K562 (cell line): Measurements from ENCODE around the gene PDLIM7. TPM values are rescaled to one million over a fixed set of nuclear protein-coding genes. Genes with fewer than 3 reads are reported as not detected.

Experiments
- ATAC-seq: fragments of 200-7000 bp; cut with Tn5 transposase; 3 replicates; pipeline ENCODE4 v1.9.1; 2020; ENCODE audit warnings: moderate library complexity
- BruUV-seq: library from RNA; stranded (reverse); fragments of 400-500 nt; replicated peaks from 2 replicates; lab custom pipeline; 2021; lab: Mats Ljungman, UMichigan
- CTCF ChIA-PET: fragments of 300-600 bp; formaldehyde crosslinking; extraction: SDS; loops from one replicate; lab custom pipeline; 2021; ENCODE audit warnings: low intra/inter-chr PET ratio; lab: Yijun Ruan, JAX
- POLR2A ChIA-PET: fragments of 300-600, 350-650 bp; sonication (Branson Sonifier 250); formaldehyde crosslinking; extraction: SDS; loops from one replicate; lab custom pipeline; 2021; ENCODE audit warnings: antibody characterized with exemption, inconsistent platforms; lab: Yijun Ruan, JAX
- DNase-seq, 4 experiments: peaks; one replicate each; pipeline versions ENCODE4 v3.0.0 to v3.0.0-alpha.2; 2011 to 2018; ENCODE audit warnings: low spot score in 3 of 4, mixed read lengths in 3 of 4; ENCODE audit errors: extremely low read depth in 1 of 4
- FAIRE-seq: peaks from 2 replicates; lab custom pipeline; 2011; peaks lifted over from hg19 to GRCh38; lab: Jason Lieb, UNC
- H2AFZ ChIP-seq: 2 replicates; pipeline ENCODE4 v1.6.0; 2011; ENCODE audit warnings: low read depth, low read length, control low read depth, inconsistent platforms
- H3K27ac ChIP-seq: fragments of 200-600 bp; 3 replicates; pipeline ENCODE4 v1.8.0; 2011; ENCODE audit warnings: low read depth, mild to moderate bottlenecking, control low read depth, inconsistent platforms, low read length, moderate library complexity, mixed read lengths; ENCODE audit errors: extremely low read depth
- H3K27me3 ChIP-seq, 2 experiments: fragments of 300-600 bp in 1 of 2; 2 replicates in 1 of 2; 3 replicates in 1 of 2; pipeline versions ENCODE4 v1.6.0 to v1.8.0; 2011; ENCODE audit warnings: inconsistent platforms in 2 of 2, low read length in 2 of 2, mild to moderate bottlenecking in 1 of 2, mixed read lengths in 1 of 2, moderate library complexity in 1 of 2; ENCODE audit not compliant: control insufficient read depth in 2 of 2, insufficient read depth in 2 of 2
- H3K36me3 ChIP-seq: fragments of 300-600 bp; 3 replicates; pipeline ENCODE4 v1.8.0; 2011; ENCODE audit warnings: mild to moderate bottlenecking, low read length, inconsistent platforms; ENCODE audit not compliant: control insufficient read depth, insufficient read depth
- H3K4me1 ChIP-seq, 2 experiments: fragments of 200-600 bp in 1 of 2; replicated peaks in 1 of 2; 2 replicates in 1 of 2; 3 replicates in 1 of 2; pipeline versions ENCODE4 v1.5.1 to v1.8.0; 2011; ENCODE audit warnings: inconsistent platforms in 2 of 2, low read length in 2 of 2, mild to moderate bottlenecking in 1 of 2, mixed read lengths in 1 of 2, moderate library complexity in 1 of 2; ENCODE audit not compliant: control insufficient read depth in 2 of 2, insufficient read depth in 2 of 2
- H3K4me2 ChIP-seq: 2 replicates; pipeline ENCODE4 v1.6.1; 2011; ENCODE audit warnings: low read length, control low read depth, inconsistent platforms, mixed read lengths; ENCODE audit not compliant: insufficient read depth
- H3K4me3 ChIP-seq: fragments of 200-600 bp; sonication (generic), shearing (Covaris generic); 2 replicates; pipeline ENCODE4 v1.5.1; 2016; ENCODE audit warnings: control low read depth, inconsistent platforms
- H3K79me2 ChIP-seq: fragments of 200-600 bp; 3 replicates; pipeline ENCODE4 v1.8.0; 2011; ENCODE audit warnings: low read length, inconsistent platforms; ENCODE audit not compliant: control insufficient read depth, insufficient read depth
- H3K9ac ChIP-seq, 2 experiments: 2 replicates each; pipeline versions ENCODE4 v1.6.0 to v1.6.1; 2011; ENCODE audit warnings: low read depth in 2 of 2, low read length in 2 of 2, control low read depth in 1 of 2, inconsistent platforms in 1 of 2, mild to moderate bottlenecking in 1 of 2, mixed read lengths in 1 of 2; ENCODE audit not compliant: insufficient read depth in 1 of 2
- H3K9me1 ChIP-seq: one replicate; pipeline ENCODE4 v1.6.0; 2011; ENCODE audit warnings: inconsistent platforms, mild to moderate bottlenecking, low read length, moderate library complexity; ENCODE audit not compliant: control insufficient read depth, insufficient read depth
- H3K9me3 ChIP-seq: replicated peaks from 2 replicates; pipeline ENCODE4 v1.5.1; 2011; ENCODE audit warnings: low read depth, low read length, inconsistent platforms; ENCODE audit not compliant: control insufficient read depth, insufficient read depth
- H4K20me1 ChIP-seq: replicated peaks from 2 replicates; pipeline ENCODE4 v1.6.1; 2011; ENCODE audit warnings: low read length, inconsistent platforms, mixed read lengths; ENCODE audit not compliant: control insufficient read depth, insufficient read depth
- FOXP1 ChIP-seq: sonication (generic); formaldehyde crosslinking; IDR thresholded peaks from 2 replicates; pipeline ENCODE4 v1.8.0; 2022; ENCODE audit warnings: mild to moderate bottlenecking, missing genetic modification reagents
- WGBS: fragments of 100-300 bp; shearing (Covaris generic); methylation state at CpG from one replicate; pipeline ENCODE4 v1.1.6; 2016; ENCODE audit warnings: low coverage, mixed read lengths; ENCODE audit not compliant: insufficient coverage; ENCODE audit errors: missing lambda C conversion rate; 5-methylcytosine and 5-hydroxymethylcytosine counted together
- in situ Hi-C: fragments of 300-500 bp; cut with MboI; formaldehyde crosslinking; loops from 4 replicates; pipeline ENCODE4 v1.15.0; 2018; ENCODE audit warnings: inconsistent platforms, mixed read lengths
- intact Hi-C: fragments of 100-400 bp; cut with micrococcal nuclease; formaldehyde crosslinking; loops from 2 replicates; pipeline ENCODE4 v1.14.2; 2022
- polyA plus RNA-seq, 8 experiments: library from polyadenylated mRNA; depleted of rRNA in 4 of 8; stranded (reverse) in 5 of 8; unstranded in 3 of 8; fragments of >200 nt; fragmentation: Nextera tagmentation in 2 of 8; fragmentation: Illumina TruSeq in 1 of 8; extraction: Ambion mirVana in 2 of 8; extraction: Trizol in 1 of 8; gene quantifications; 2 replicates each; pipeline versions ENCODE4 v1.2.1 to v1.2.3, GENCODE V29; 2011 to 2014; ENCODE audit warnings: inconsistent platforms in 1 of 8, missing spikeins in 1 of 8
- total RNA-seq, 7 experiments: library from RNA; depleted of rRNA in 6 of 7; stranded (reverse); fragments of >200 nt in 6 of 7; fragmentation: Illumina TruSeq in 2 of 7; extraction: Trizol in 2 of 7; gene quantifications; 2 replicates each; pipeline versions ENCODE4 v1.2.1 to v1.2.3, GENCODE V29; 2011 to 2021; ENCODE audit warnings: low replicate concordance in 1 of 7
- TF ChIP-seq, protein P1 (sequence below), 2 experiments: fragments of 450-650 bp; conservative IDR thresholded peaks; 2 replicates each; pipeline ENCODE4 v1.6.1; 2017; ENCODE audit warnings: mild to moderate bottlenecking in 2 of 2, moderate library complexity in 2 of 2
- TF ChIP-seq, protein P2 (sequence below): sonication (generic); formaldehyde crosslinking; IDR thresholded peaks from 2 replicates; pipeline ENCODE4 v1.9.0; 2022; ENCODE audit warnings: mild to moderate bottlenecking, missing genetic modification reagents
- TF ChIP-seq, protein P3 (sequence below): fragments of 450-650 bp; IDR thresholded peaks from 2 replicates; pipeline ENCODE4 v1.6.1; 2017; ENCODE audit warnings: antibody characterized with exemption, mild to moderate bottlenecking
- TF ChIP-seq, protein P4 (sequence below): fragments of 450-650 bp; IDR thresholded peaks from 2 replicates; pipeline ENCODE4 v1.6.1; 2016; ENCODE audit warnings: antibody characterized with exemption

The PDLIM7 gene
- total and polyA plus RNA-seq, 9 of the 15 experiments (the other 6 are each of a cell fraction or from before 2014, with no cell fraction given): 2.1 to 124 (median 32.6) TPM

DNA sequence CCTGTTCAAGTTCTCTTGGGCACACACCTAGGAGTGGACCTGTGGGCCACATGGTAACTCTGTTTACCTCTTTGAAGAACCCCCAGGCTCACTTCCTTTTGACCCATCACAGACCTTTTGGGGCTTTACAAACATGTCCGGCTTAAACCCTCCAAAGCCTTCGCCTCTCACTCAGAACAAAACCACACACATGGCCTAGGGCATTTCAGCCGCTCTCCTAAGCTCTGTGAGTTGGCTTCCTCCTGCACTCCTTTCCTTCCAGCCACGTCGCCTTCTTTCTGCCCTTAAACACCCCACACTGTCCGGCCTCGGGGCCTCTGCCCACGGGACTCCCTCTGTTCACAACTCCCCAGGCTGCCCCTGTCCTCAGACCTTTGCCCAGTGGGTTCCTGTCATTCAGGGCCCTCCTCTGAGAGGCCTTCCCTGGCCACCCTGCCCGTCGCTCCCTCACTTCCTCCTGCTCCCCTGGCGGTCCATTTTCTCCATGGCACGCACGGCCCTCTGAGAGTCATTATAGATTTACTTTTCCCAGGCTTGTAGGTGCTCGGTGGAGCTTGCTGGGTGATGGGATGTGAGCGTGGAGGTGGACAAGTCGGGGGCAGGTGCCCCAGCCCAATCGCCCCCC is 10.3 kb upstream of the PDLIM7 start:
- BruUV-seq: no TSS peak
- no peaks in the 10 kb centered on the region for H3K27me3 ChIP-seq
- TF ChIP-seq, protein P1, sequence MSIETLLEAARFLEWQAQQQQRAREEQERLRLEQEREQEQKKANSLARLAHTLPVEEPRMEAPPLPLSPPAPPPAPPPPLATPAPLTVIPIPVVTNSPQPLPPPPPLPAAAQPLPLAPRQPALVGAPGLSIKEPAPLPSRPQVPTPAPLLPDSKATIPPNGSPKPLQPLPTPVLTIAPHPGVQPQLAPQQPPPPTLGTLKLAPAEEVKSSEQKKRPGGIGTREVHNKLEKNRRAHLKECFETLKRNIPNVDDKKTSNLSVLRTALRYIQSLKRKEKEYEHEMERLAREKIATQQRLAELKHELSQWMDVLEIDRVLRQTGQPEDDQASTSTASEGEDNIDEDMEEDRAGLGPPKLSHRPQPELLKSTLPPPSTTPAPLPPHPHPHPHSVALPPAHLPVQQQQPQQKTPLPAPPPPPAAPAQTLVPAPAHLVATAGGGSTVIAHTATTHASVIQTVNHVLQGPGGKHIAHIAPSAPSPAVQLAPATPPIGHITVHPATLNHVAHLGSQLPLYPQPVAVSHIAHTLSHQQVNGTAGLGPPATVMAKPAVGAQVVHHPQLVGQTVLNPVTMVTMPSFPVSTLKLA (conservative IDR thresholded peaks at IDR 0.05): 0 out of 4 replicates have a peak, but pooled peaks of 1 of the 2 experiments have one; percentile 7
- TF ChIP-seq FOXP1 (CRISPR knock-in tag): 0 out of 2 replicates have a peak, but pooled peaks have one; percentile 42
- TF ChIP-seq, protein P2, sequence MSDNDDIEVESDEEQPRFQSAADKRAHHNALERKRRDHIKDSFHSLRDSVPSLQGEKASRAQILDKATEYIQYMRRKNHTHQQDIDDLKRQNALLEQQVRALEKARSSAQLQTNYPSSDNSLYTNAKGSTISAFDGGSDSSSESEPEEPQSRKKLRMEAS (CRISPR knock-in tag): 0 out of 2 replicates have a peak, but pooled peaks have one; percentile 5
- TF ChIP-seq, protein P3, sequence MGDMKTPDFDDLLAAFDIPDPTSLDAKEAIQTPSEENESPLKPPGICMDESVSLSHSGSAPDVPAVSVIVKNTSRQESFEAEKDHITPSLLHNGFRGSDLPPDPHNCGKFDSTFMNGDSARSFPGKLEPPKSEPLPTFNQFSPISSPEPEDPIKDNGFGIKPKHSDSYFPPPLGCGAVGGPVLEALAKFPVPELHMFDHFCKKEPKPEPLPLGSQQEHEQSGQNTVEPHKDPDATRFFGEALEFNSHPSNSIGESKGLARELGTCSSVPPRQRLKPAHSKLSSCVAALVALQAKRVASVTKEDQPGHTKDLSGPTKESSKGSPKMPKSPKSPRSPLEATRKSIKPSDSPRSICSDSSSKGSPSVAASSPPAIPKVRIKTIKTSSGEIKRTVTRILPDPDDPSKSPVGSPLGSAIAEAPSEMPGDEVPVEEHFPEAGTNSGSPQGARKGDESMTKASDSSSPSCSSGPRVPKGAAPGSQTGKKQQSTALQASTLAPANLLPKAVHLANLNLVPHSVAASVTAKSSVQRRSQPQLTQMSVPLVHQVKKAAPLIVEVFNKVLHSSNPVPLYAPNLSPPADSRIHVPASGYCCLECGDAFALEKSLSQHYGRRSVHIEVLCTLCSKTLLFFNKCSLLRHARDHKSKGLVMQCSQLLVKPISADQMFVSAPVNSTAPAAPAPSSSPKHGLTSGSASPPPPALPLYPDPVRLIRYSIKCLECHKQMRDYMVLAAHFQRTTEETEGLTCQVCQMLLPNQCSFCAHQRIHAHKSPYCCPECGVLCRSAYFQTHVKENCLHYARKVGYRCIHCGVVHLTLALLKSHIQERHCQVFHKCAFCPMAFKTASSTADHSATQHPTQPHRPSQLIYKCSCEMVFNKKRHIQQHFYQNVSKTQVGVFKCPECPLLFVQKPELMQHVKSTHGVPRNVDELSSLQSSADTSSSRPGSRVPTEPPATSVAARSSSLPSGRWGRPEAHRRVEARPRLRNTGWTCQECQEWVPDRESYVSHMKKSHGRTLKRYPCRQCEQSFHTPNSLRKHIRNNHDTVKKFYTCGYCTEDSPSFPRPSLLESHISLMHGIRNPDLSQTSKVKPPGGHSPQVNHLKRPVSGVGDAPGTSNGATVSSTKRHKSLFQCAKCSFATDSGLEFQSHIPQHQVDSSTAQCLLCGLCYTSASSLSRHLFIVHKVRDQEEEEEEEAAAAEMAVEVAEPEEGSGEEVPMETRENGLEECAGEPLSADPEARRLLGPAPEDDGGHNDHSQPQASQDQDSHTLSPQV: 0 out of 2 replicates have a peak, but pooled peaks have one; percentile 35
- TF ChIP-seq, protein P4, sequence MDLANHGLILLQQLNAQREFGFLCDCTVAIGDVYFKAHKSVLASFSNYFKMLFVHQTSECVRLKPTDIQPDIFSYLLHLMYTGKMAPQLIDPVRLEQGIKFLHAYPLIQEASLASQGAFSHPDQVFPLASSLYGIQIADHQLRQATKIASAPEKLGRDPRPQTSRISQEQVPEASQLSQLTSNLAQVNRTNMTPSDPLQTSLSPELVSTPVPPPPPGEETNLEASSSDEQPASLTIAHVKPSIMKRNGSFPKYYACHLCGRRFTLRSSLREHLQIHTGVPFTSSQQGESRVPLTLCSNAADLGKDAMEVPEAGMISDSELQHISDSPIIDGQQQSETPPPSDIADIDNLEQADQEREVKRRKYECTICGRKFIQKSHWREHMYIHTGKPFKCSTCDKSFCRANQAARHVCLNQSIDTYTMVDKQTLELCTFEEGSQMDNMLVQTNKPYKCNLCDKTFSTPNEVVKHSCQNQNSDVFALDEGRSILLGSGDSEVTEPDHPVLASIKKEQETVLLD: no peak
- TF ChIP-seq, all 486 proteins: peak for 4
- Histone ChIP-seq H3K79me2 (peaks cover 15% of the 10 kb centered on the region; the same call in 2 of the 3 replicates), H3K4me3 (no peak overlapping the region), H3K36me3 (peaks cover 50% of the 10 kb centered on the region), H2AFZ (no peak overlapping the region), H3K9ac (peak overlapping the region; percentile 1 to 89; a peak in 2 of 4 replicates), H3K4me2 (0 out of 2 replicates have a peak overlapping the region, but pooled peaks have one; percentile 6), H3K9me1 (no peaks in the 10 kb centered on the region), H3K9me3 (no peaks in the 10 kb centered on the region), H3K27ac (peak overlapping the region; percentile 80), H3K4me1 (peaks cover 27 to 69% of the 10 kb centered on the region in 2 experiments), H4K20me1 (no peaks in the 10 kb centered on the region)
- 93% methylated on average over 13 of the region's 17 CpGs for whole genome bisulfite sequencing
- ChIA-PET POLR2A (interaction anchor here (2.5 to 4.5 kb wide), 3 partner anchors 9 to 15 kb away, joined by 11 to 26 read pairs (median 15); partner anchors contain the start of gene PDLIM7), CTCF (no interaction called here)
- in situ Hi-C loops: no loop called here
- no peak for FAIRE-seq
- intact Hi-C loops: no loop called here
- ATAC-seq: no peak
- DNase-seq: no peak
